Kidney (tissue), 14 donors: ENCODE results near the gene KCNMB2. TPM values are rescaled to one million over a fixed set of nuclear protein-coding genes. Genes with fewer than 3 reads are reported as not detected.

Experiments
- DNase-seq, 5 donors: peaks; one replicate each; pipeline ENCODE4 v3.0.0-alpha.2; 2013 to 2020
- FAIRE-seq: peaks from 2 replicates; lab custom pipeline; 2012; peaks lifted over from hg19 to GRCh38; lab: Jason Lieb, UNC
- H3K27ac ChIP-seq, 2 donors: one replicate each; pipeline ENCODE4 v1.7.0; 2013; ENCODE audit warnings: low read depth in 2 of 2, low read length in 2 of 2, inconsistent platforms in 1 of 2
- H3K27me3 ChIP-seq: one replicate; pipeline ENCODE4 v1.7.1; 2013; ENCODE audit warnings: low read length, inconsistent platforms; ENCODE audit not compliant: control insufficient read depth, insufficient read depth
- H3K36me3 ChIP-seq, 3 donors: one replicate each; pipeline versions ENCODE4 v1.7.0 to v1.7.1; 2013; ENCODE audit warnings: low read length in 3 of 3, control low read depth in 1 of 3, inconsistent platforms in 1 of 3; ENCODE audit not compliant: insufficient read depth in 3 of 3, control insufficient read depth in 2 of 3
- H3K4me1 ChIP-seq, 3 donors: one replicate each; pipeline versions ENCODE4 v1.7.0 to v1.7.1; 2013; ENCODE audit warnings: low read length in 3 of 3, inconsistent platforms in 1 of 3, low read depth in 1 of 3; ENCODE audit not compliant: control insufficient read depth in 2 of 3, insufficient read depth in 2 of 3
- H3K4me3 ChIP-seq, 3 donors: one replicate each; pipeline versions ENCODE4 v1.7.0 to v1.8.1; 2013; ENCODE audit warnings: low read length in 3 of 3, control low read depth in 1 of 3, inconsistent platforms in 1 of 3
- H3K9ac ChIP-seq, 3 donors: one replicate each; pipeline versions ENCODE4 v1.7.0 to v1.7.1; 2013; ENCODE audit warnings: low read length in 3 of 3, control low read depth in 1 of 3, inconsistent platforms in 1 of 3
- H3K9me3 ChIP-seq, 3 donors: one replicate each; pipeline versions ENCODE4 v1.7.0 to v1.7.1; 2013; ENCODE audit warnings: low read length in 3 of 3, control low read depth in 1 of 3, inconsistent platforms in 1 of 3; ENCODE audit not compliant: control insufficient read depth in 2 of 3, insufficient read depth in 1 of 3
- intact Hi-C: fragments of 100-400 bp; cut with DNase I; formaldehyde crosslinking; loops from one replicate; pipeline ENCODE4 v1.11.1; 2022
- polyA plus RNA-seq: library from polyadenylated mRNA; stranded (reverse); fragments of 350-450 nt; fragmentation: Illumina TruSeq; extraction: RNeasy Lipid Tissue Mini Kit (QIAGEN cat#74804); gene quantifications from one replicate; pipeline ENCODE4 v1.2.3, GENCODE V29; 2014; ENCODE audit warnings: low read depth, low replicate concordance; ENCODE audit not compliant: insufficient read depth
- total RNA-seq: library from RNA; stranded (reverse); fragmentation: NEBNext Ultra II Directional; extraction: Animal tissue kit (Norgen Biotek cat#: 25700); gene quantifications from one replicate; pipeline ENCODE4 v1.2.1, GENCODE V29; 2021
- TF ChIP-seq, protein P1 (sequence below): IDR thresholded peaks from 3 replicates; pipeline ENCODE4 v1.5.1; 2012; ENCODE audit warnings: mild to moderate bottlenecking, moderate library complexity, borderline replicate concordance; ENCODE audit not compliant: insufficient read depth; ENCODE audit errors: extremely low read depth
- donor health status: control.
- donor health status: control.
- donor health status: control.
- donor health status: control.
- donor health status: control.
- donor health status: DM: yes; HTN: yes; CAD: no.
- donor health status: Normal renal cell carcinoma (clear cell type).

Gene KCNMB2
- total and polyA plus RNA-seq, 2 donors from 2014 or later: 2.1 to 4.4 TPM

DNA sequence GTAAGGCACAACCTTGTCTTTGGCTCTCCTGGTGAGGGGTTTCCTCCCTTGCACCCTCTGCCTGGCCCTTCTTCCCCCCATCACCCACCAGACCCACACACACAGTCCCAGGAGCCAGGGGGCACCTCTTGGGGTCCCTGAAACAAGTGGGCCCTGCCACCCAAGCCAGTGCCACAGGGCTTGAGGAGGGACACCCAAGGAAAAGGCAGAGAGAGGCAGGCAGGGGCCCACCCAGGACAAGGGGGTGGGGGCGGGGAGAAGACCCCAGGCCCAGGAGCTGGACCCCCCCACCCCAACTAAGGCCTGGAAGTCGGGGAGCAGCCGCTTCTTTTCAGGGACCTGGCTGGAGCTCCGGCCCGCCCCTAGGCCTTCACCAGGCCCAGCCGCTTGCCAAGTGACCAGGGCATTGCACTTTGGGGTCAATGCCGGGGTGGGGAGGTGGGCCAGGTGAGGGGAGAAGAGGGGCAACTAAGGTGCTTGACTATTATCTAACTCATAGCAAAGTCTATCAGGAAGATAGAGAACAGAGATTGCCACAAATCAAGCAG, 88.9 kb downstream of the KCNMB2 start:
- intact Hi-C loops: no loop called here
- H3K27ac ChIP-seq: no peak overlapping the region
- no peaks in the 10 kb centered on the region for H3K36me3 ChIP-seq
- FAIRE-seq: no peak
- no peak overlapping the region for H3K9ac ChIP-seq
- H3K4me1 ChIP-seq: no peaks in the 10 kb centered on the region
- TF ChIP-seq, protein P1, sequence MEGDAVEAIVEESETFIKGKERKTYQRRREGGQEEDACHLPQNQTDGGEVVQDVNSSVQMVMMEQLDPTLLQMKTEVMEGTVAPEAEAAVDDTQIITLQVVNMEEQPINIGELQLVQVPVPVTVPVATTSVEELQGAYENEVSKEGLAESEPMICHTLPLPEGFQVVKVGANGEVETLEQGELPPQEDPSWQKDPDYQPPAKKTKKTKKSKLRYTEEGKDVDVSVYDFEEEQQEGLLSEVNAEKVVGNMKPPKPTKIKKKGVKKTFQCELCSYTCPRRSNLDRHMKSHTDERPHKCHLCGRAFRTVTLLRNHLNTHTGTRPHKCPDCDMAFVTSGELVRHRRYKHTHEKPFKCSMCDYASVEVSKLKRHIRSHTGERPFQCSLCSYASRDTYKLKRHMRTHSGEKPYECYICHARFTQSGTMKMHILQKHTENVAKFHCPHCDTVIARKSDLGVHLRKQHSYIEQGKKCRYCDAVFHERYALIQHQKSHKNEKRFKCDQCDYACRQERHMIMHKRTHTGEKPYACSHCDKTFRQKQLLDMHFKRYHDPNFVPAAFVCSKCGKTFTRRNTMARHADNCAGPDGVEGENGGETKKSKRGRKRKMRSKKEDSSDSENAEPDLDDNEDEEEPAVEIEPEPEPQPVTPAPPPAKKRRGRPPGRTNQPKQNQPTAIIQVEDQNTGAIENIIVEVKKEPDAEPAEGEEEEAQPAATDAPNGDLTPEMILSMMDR: no peak
- no peaks in the 10 kb centered on the region for H3K9me3 ChIP-seq
- H3K4me3 ChIP-seq: no peak overlapping the region
- H3K27me3 ChIP-seq: no peaks in the 10 kb centered on the region
- no peak for DNase-seq

DNA sequence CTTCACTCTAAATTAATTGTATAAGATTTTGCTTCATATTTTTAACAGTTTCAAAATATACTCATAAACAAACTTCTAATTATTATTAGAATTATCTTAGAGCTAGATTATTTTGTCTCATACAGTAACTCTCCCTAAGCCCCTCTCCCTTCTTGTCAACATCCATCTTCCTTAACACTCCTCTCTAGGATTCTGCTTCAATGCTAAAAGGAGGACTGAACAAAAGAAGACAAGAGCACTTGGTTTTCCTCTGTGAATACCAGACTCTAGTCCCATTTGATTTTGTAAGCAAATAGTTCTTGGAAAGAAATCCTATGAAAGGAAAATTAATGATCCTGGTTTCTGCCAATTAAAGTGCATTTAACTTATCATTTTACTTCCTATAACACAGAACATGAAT, 91.8 kb downstream of the KCNMB2 start:
- DNase-seq (no peak), FAIRE-seq (no peak)
- TF ChIP-seq, protein P1: no peak
- no peaks in the 10 kb centered on the region for H3K36me3 ChIP-seq
- H3K27me3 ChIP-seq: no peaks in the 10 kb centered on the region
- H3K4me3 ChIP-seq: no peak overlapping the region
- H3K9ac ChIP-seq: no peak overlapping the region
- intact Hi-C loops: no loop called here
- H3K27ac ChIP-seq: no peak overlapping the region
- H3K4me1 ChIP-seq: peaks cover 0 to 12% (median 0%) of the 10 kb centered on the region in 3 donors
- H3K9me3 ChIP-seq: no peaks in the 10 kb centered on the region

DNA sequence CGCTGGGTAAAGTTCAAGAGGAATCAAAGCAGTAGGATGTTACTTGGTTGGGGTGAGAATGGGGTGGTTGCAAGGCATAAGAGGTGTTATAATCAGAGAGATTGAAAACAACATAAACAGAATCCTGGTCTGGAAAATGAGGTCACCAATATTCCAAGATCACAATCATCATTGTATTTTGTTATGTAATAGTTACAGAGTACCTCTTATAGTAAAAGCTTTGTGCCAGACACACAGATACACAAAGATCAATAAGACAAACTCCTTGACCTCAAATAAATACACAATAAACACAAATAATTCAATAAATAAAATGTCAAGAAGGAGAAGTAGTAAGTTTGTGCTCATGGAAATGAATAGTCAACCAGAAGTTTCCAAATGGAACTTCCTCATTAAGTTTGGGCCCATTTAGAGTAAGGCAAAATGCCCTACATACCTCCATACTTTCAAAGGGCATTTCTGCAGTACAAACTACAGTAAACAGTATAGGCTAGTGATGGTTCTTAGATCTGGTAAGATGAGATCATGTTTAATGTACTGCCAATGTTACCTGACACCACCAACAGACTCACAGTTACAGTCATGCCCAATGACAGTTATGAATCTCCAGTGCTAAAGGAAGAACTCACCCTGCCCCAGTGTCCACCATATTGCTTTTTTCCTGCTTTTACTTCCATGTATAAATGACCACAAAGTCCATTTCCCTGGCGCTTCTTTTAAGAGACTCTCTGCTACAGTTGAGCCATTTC, 93.4 kb downstream of the KCNMB2 start:
- no peak for FAIRE-seq

More for the DNA sequence above, 93.4 kb downstream of the KCNMB2 start:
- no peaks in the 10 kb centered on the region for H3K27me3 ChIP-seq
- H3K27ac ChIP-seq: no peak overlapping the region
- TF ChIP-seq, protein P1: no peak
- no peaks in the 10 kb centered on the region for H3K36me3 ChIP-seq
- H3K9me3 ChIP-seq: no peaks in the 10 kb centered on the region
- intact Hi-C loops: no loop called here
- peak in 1 of 5 donors; percentile 4 for DNase-seq
- H3K4me1 ChIP-seq: peaks cover 0 to 12% (median 0%) of the 10 kb centered on the region in 3 donors
- no peak overlapping the region for H3K4me3 ChIP-seq
- H3K9ac ChIP-seq: no peak overlapping the region
